ENCODE measurements around the gene B4GALNT1. TPM values are rescaled to one million over a fixed set of nuclear protein-coding genes. Genes with fewer than 3 reads are reported as not detected.

B4GALNT1 gene
- total and polyA plus RNA-seq, 11 donors: 1.9 to 8.8 (median 5.7) TPM

GRCh38 chr12:57592551-57593165 is 40.3 kb downstream of the B4GALNT1 start:
- H3K4me3 ChIP-seq: peak overlapping the region in 5 of 12 donors; percentile 80 to 96 (median 89)
- H3K9me3 ChIP-seq: no peaks in the 10 kb centered on the region
- DNase-seq: no peak
- WGBS, 4 donors: 66 to 85% (median 77%) methylated on average over 2 of the region's 2 CpGs
- H3K36me3 ChIP-seq: peaks cover 0 to 39% (median 34%) of the 10 kb centered on the region in 9 donors
- no peak overlapping the region for H3K27ac ChIP-seq
- ATAC-seq: no peak
- H3K27me3 ChIP-seq: peaks cover 0 to 8% (median 0%) of the 10 kb centered on the region in 9 donors
- peaks cover 0 to 27% (median 14%) of the 10 kb centered on the region in 12 donors for H3K4me1 ChIP-seq
- intact Hi-C loops (cut with DNase I): no loop called here
- TF ChIP-seq, protein P1, sequence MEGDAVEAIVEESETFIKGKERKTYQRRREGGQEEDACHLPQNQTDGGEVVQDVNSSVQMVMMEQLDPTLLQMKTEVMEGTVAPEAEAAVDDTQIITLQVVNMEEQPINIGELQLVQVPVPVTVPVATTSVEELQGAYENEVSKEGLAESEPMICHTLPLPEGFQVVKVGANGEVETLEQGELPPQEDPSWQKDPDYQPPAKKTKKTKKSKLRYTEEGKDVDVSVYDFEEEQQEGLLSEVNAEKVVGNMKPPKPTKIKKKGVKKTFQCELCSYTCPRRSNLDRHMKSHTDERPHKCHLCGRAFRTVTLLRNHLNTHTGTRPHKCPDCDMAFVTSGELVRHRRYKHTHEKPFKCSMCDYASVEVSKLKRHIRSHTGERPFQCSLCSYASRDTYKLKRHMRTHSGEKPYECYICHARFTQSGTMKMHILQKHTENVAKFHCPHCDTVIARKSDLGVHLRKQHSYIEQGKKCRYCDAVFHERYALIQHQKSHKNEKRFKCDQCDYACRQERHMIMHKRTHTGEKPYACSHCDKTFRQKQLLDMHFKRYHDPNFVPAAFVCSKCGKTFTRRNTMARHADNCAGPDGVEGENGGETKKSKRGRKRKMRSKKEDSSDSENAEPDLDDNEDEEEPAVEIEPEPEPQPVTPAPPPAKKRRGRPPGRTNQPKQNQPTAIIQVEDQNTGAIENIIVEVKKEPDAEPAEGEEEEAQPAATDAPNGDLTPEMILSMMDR (IDR thresholded peaks at IDR 0.05): no peak
- no peak for TF ChIP-seq POLR2A (IDR thresholded peaks at IDR 0.05)

DNA sequence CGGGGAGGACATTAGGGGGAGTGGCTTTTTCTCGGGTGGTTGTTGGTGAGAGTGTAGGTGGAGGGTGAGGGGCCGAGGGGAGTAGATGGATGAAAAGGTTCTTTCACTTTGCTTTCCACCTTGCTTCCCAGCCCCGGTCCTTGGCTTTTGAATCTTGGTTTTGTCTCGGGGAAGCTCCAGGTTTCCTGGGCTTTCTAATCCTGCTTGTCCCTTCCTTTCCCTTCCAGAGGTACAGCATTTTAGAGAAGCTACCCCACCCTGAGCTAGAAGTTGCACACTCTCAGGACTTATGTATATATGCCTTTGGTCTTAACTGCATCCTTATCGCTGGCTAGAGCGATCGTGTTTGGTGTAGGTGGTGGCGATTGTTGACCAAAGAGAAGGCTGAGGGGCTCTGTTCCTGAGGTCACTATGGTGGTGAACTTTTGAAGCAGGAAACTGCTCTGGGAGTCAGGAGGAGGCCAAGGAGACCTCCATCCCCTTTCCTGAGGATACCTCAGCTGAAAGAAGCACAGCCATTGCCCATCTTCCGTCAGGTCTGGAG is 41.1 kb downstream of the B4GALNT1 start:
- ATAC-seq (no peak), DNase-seq (no peak)
- Histone ChIP-seq H3K9me3 (no peaks in the 10 kb centered on the region), H3K27ac (peak overlapping the region in 9 of 12 donors; percentile 44 to 89 (median 80)), H3K4me1 (peaks cover 0 to 27% (median 14%) of the 10 kb centered on the region in 12 donors), H3K36me3 (peaks cover 0 to 31% (median 26%) of the 10 kb centered on the region in 9 donors), H3K4me3 (peak overlapping the region; percentile 42 to 99 (median 86)), H3K27me3 (peaks cover 0 to 16% (median 0%) of the 10 kb centered on the region in 9 donors)
- WGBS, 4 donors: 39 to 47% (median 45%) methylated on average over 10 of the region's 10 CpGs
- no peak for TF ChIP-seq POLR2A (IDR thresholded peaks at IDR 0.05)
- TF ChIP-seq, protein P1 (IDR thresholded peaks at IDR 0.05): no peak
- intact Hi-C loops (cut with DNase I): no loop called here

GRCh38 chr12:57590864-57591781 is 41.9 kb downstream of the B4GALNT1 start, which contains the start of gene PIP4K2C:
Gene PIP4K2C (plus strand): TSS chr12:57591192. CDS start chr12:57591290, 98 bp downstream.
- 1 to 3% (median 2%) methylated on average over 20 to 69 of the region's 69 CpGs for WGBS, 4 donors
- peak; percentile 94 to 98 (median 98) for ATAC-seq
- intact Hi-C loops (cut with DNase I): no loop called here
- TF ChIP-seq, protein P1 (IDR thresholded peaks at IDR 0.05): no peak
- TF ChIP-seq POLR2A (IDR thresholded peaks at IDR 0.05): peak in 1 of 2 donors; percentile 65
- Histone ChIP-seq H3K9me3 (no peaks in the 10 kb centered on the region), H3K27ac (peak within 1 kb of the TSS in 11 of 12 donors; percentile 44 to 89 (median 77)), H3K27me3 (peaks cover 0 to 21% (median under 1%) of the 10 kb centered on the region in 9 donors), H3K4me1 (peaks cover 0 to 27% (median 14%) of the 10 kb centered on the region in 12 donors), H3K4me3 (peak within 1 kb of the TSS; percentile 42 to 99 (median 86)), H3K36me3 (peaks cover 0 to 23% (median 19%) of the 10 kb centered on the region in 9 donors)
- peak; percentile 84 to 88 (median 86) for DNase-seq
